ENCODE data around the gene OSBPL1A. TPM values are rescaled to one million over a fixed set of nuclear protein-coding genes. Genes with fewer than 3 reads are reported as not detected.

The OSBPL1A gene
- total and polyA plus RNA-seq, 2 of the 8 experiments (the other 6 are each of a cell fraction or from before 2014, with no cell fraction given) = 53.2 to 74.9 TPM

GRCh38 chr18:24157855-24158254 is 239.8 kb downstream of the OSBPL1A start (continued):
- TF ChIP-seq EGR1 (IDR thresholded peaks at IDR 0.05; ENCODE audit: borderline replicate concordance, low read depth, low read length) (no peak), RNF2 (IDR thresholded peaks at IDR 0.05; ENCODE audit: borderline replicate concordance, low read depth, low read length, missing control alignments, poor library complexity, severe bottlenecking) (no peak), POLR2A (IDR thresholded peaks at IDR 0.05; ENCODE audit: control extremely low read depth in 1 of 2, low read depth in 2 of 2, low read length in 2 of 2) (no peak), YY1 (IDR thresholded peaks at IDR 0.05; ENCODE audit: low read depth, low read length) (no peak), KDM5A (IDR thresholded peaks at IDR 0.05; ENCODE audit: low read length) (no peak), KDM1A (IDR thresholded peaks at IDR 0.05; ENCODE audit: borderline replicate concordance, low read length) (no peak)
